ENCODE results near the gene CEP63.

The CEP63 gene

DNA sequence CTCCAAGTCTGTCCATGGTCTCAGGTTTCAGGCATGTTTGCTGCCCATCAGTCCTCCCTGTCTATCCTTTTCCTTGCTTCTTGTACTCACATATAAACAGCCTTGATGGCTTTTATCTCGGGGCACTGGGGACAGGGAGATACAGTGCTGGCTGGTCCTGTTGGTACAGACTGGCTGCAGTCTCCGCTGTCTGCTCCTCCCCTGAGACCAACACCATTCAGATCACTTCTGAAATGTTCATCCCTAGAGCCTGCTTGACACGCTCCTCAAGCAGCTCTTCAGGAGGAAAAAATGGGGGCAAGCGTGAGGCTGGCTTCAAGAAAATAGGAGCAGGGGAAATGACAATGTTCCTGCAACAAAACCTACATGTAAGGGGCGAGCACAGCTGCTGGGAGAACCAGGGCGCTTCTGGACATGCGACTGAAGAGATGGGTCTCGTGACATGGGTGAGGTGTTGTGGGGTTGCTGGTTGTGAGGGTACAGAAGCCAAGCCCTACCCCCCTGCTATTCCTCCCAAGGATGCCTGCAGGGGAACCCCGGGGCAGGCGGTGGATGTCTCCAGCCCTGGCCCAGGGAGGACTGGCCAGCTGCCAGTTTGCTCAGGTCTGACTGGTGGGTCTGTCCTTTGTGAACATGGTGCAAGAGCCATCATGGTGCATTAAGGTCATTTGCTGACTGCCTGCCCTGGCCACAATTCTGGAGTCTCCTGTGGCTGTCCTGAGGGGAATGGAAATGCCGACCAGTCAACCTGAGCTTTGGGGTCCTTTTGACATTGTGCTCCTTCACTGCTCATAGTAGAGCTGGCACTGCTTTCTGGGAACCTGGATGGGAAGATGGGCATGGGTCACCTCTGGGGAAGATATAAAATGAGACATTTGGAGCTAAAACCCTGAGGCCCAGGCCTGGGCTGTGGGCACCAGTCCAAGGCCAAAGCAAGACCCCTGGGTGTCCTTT, 124.9 kb downstream of the CEP63 start:
- DNase-seq = no peak

DNA sequence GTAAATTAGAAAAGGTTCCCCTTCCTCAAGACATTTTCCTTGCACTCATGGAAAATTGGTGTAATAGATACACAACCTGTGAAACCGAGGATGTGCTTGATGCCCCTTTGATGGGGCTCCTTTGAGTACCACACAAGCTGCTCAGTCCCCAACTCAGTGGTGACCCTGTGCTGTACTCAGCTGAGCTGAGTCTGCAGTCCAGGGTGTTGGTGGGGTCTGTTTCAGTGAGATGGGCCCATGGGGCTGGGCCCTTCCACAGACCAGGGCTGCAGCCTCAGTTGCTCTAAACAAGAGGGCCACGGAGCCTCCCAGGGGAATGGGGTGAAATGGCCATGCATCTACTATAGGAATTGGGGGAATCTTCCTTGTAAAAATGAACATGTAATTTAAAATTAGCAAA, 125.7 kb downstream of the CEP63 start:
- DNase-seq = no peak

DNA sequence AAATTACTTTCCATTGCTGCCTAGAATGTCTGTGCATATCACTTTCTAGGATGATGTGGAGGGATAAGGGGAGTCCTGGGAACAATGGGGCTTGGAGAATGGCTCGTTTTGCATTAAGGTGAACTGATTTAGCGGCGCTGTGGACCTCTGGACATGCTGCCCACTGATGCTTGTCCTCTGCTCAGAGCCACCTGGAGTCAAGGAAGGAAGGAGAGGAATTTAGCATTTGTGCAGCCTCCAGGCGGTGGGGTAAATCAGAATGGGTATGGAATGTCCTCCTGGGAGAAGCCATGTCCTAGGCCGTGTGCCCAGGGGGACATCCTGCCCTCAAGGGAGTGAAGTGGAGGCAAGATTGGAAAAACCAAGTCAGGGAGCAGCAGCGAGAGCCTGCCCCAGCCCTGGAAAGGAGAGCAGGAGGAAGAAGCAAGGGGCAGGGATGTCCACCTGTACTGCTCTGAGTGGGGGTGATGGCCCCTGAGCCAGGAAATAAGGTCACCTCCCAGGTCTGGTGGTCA, 127.2 kb downstream of the CEP63 start:
- no peak for DNase-seq

DNA sequence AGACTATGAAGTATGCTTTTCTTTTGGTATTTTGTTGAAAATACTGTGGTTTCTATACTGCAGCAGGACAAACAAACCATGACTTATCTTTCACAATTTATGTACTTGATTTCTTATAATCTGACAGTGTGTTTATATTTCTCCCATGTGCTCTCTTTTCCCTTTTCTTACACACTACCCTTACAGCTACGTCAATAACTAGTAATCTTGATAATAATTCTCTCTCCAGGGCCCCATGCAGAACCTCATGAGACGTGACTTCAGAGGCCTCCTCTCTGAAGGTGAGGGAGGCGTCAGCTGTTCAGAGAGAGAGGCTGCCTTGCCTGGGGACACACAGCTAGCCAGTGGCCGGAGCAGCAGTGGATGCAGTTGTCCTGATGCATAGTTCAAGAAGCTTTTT, 129.1 kb downstream of the CEP63 start:
- no peak for DNase-seq

DNA sequence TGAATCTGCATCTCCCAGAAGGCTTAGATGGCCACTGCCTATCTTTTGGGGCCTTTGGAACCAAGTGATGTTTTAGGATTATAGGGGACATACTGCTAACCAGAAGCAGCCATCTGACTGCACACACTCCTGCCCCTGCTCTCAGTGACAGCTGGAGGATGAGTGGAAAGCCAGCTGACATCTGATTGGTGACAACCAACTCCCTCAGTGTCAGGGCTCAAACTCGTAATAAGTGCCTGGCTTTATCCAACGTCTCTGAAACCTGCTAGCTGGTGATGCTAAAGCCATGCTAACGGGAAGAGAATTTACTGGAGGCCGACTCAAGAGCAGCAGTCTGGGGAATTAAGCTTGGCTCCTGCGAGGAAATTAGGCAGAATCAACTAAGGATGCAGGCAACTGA, 129.9 kb downstream of the CEP63 start:
- DNase-seq = no peak

DNA sequence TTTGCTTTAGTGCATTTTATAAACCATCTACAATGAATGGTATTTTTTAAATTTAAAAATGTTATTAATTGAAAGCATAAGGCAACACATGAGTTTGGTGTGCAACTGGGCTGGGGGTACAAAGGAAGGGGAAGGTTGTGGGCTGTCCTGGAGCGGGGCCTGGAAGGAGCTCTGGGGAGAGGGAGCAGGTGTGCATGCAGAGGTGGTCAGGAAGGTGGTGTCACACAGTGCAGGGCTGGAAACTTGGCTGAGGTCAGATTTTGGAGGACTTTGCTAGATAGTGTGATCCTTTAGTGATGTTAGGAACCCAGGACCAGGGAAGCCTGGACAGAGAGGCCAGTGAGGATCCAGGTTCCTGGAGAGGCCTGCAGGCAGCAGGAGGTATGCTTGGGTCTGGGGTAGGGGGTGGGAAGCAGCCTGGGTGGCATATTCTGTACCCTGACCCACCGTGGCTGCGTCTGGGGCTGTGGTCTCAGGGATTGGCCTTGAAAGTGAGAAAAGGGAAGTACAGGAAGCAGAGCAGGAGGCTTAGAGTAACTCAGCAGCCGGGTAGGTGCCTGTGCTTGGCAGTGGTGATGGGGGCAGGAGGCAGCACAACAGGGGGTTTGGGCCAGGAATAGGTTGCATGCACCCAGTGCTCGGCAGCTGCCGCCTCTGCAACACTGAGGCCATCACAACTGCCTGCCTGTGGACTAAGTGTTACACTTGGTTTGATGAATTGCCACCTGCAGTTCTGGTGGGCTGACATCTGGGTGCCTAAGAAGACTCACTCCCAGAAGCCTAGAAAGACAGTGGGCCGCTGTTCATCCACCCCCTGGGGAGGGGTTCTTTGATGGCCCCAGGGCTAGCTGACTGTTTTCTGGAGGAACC, 132.0 kb downstream of the CEP63 start:
- no peak for DNase-seq

DNA sequence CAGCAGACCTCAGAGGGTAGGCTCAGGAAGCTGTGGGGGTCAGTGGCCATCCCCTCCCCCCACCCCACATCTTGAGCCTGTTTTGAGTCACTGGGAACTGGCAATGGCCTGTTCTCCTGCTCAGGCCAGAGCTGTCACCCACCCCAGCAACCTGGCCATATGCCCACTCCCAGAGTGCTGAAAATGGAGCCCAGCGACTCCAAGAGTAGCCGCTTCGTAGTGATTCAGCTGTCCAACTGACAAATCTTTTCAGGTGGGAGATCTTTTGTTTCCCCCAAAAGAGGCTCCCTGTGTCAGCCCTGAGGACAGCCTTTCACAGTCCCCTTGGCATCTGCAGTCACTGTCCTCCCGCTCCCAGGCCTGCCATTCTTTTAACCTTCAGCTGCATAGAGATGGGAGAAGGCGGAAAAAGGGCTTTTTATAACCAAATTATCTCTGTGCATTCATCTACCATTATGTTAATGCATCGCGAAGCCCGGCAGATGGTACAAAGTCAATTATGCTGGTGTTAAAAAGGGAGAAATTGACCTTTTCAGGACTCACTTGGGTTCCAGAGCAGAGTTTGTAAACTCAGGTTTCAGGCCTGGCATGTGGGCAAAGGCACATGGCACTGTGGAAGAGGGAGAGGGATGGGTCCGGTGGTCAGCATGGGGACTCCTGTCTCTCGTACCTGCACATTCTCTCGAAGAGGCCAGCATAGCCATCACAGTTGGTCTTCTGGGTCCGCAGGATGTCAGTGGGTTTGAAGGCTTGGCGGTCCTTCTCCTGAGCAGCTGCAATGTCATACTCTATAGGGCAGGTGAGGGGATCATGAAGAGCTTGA, 132.8 kb downstream of the CEP63 start:
- no peak for DNase-seq

DNA sequence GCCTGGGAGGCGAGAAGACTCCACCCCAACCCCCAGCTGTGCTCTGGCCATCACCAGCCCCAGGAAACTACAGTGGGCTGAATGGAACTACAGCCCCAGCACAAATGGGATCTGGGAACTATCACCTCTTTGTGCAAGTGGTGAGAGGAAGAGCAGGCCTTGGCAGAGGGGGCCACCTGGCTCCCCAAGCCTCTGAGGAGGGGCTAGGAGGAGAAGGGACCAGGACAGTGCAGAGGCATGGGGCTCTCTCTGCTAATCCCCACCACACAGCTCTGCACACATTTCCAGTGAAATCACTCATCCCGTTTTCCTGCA, 133.4 kb downstream of the CEP63 start:
- no peak for DNase-seq

DNA sequence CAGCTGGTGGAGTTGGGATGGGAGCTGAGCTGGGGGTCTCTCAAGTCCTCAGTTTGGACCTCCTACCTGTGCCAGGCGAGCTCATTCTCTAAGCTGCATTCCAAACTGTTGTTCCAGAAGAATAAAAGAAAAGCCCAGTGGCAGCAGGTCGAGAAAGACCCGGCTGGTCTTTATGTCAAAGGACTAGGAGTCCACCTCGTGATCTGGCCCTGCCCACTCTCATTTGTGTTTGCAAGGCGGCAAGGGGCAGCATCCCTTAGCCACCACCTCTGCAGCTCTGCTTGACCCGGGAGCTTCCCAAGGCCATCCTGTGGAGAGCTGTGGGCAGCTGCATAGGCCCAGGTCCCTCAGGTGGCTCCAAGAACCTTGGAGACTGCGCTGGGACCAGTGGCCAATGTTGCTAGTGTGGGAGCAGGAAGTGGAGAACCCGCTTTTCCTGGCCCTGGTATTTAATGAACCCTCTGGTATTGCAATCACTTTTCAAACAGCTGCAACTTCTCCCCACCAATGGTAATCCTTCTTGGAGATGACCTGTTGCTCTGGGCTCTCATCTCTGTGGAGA, 134.1 kb downstream of the CEP63 start:
- DNase-seq = no peak

DNA sequence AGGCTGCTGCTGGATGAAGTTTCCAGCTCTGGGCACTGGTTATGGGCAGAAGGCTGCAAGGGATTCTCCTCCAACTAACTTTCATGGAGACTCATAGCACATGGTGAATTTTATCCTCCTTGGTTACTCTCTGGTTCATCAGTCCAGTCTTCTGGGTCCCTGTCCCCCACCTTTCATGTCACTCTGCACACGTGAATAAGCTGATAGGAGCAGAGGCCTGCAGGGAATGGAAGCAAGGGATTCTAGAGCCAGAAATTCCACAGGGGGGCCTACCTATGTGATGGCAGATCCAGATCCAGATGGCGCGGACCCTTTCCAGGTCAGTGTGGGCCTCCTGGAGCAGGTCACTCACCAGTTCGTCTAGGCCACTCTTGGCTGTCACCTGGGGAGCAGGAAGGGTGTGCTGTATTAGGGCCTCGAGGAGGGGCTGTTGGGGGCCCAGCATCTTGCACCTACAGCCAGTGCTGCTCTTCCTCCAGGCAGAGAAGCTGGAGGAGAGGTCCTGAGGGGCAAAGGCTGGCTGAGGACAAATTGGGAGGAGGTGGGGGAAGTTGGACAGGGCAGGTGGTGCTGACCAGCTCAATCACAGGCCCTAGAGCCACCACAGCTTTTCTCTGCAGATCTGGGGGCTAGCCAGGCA, 134.7 kb downstream of the CEP63 start:
- no peak for DNase-seq

DNA sequence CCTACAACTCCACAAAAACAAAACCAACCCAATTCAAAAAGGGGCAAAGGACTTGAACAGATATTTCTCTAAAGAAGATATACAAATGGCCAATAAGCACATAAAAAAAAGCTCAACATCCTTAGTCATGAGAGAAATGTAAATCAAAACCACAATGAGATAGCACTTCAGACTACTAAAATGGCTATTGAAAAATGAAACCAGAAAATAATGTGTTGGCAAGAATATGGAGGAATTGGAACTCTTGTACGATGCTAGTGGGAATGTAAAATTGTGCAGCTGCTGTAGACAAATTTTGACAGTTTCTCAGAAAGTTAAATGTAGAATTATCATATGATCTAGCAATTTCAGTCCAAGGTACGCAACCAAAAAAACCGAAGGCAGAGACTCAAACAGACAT, 136.0 kb downstream of the CEP63 start:
- no peak for DNase-seq

DNA sequence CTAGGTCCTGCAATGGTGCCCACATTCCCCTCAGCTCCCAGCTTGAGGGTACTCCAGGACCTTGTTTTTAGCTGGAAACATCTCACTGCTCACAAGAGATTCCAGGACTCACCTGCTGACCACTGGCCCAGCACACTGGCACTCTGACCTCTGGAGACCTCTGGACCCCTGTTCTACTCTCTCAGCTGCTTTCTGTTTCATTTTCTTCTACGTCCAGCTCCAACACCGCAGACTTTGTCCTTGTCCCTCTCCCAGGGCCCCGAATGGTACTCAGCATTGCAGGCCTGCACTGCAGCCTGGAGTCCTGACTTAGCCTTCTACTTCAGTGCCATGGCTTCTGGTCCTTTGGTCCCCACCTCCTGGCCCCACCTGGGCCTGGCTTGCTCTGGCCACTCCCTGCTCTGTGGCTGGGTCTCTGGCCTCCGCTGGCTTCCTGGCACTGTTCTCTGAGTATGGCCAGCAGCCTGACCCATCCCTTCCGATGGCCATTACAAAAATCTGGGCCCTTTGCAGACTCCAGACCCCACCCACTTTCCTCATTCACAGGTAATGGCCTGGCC, 137.0 kb downstream of the CEP63 start:
- no peak for DNase-seq

DNA sequence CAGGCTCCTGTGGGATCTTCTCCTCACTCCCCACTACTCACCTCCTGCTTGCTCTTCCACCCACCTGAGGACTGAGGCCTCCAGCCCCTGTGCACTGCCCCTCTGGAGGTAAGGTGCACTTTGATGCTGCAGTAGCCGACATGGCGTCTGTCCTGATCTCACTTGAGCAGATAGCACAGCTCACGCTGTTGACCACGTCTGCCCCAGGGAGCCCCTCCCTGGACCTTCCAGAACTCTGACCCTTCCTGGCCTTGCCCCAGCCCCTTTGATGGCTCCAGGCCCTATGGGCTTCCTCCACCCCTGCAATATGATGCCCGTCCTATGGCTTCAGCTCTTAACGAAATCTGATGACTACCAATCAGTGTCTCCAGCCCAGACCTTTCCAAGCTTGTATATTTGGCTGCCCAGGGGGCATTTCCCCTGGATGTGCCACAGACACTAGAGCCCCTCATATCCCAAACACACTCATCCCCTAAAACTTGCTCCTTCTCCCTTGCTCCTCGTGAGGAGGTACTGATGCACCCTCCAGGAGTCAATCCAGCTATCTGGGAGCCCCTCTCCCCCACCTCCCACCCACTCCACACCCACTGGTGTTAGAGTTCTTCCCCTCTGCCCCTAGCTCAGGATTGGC, 137.9 kb downstream of the CEP63 start:
- DNase-seq = no peak

All from eye (tissue), 1 donor.